Astrocyte (in vitro differentiated cells and primary cell): ENCODE data around the gene SPP1. TPM values are rescaled to one million over a fixed set of nuclear protein-coding genes. Genes with fewer than 3 reads are reported as not detected.

Source experiments
- DNase-seq: peaks from one replicate; pipeline ENCODE4 v3.0.0-alpha.2; 2010; ENCODE audit warnings: low read depth
- FAIRE-seq: peaks from 2 replicates; lab custom pipeline; 2011; peaks lifted over from hg19 to GRCh38; lab: Jason Lieb, UNC
- H2AFZ ChIP-seq: 2 replicates; pipeline ENCODE4 v1.6.0; 2012; ENCODE audit warnings: low read depth, low read length, inconsistent platforms
- H3K27ac ChIP-seq: 2 replicates; pipeline ENCODE4 v1.5.1; 2011; ENCODE audit warnings: low read depth, low read length, inconsistent platforms
- H3K27me3 ChIP-seq: 2 replicates; pipeline ENCODE4 v1.6.0; 2011; ENCODE audit warnings: low read length, inconsistent platforms; ENCODE audit not compliant: insufficient read depth
- H3K36me3 ChIP-seq: 2 replicates; pipeline ENCODE4 v1.5.1; 2011; ENCODE audit warnings: low read length, inconsistent platforms; ENCODE audit not compliant: insufficient read depth
- H3K4me1 ChIP-seq: 2 replicates; pipeline ENCODE4 v1.5.1; 2011; ENCODE audit warnings: low read length, inconsistent platforms; ENCODE audit not compliant: insufficient read depth
- H3K4me2 ChIP-seq: 2 replicates; pipeline ENCODE4 v1.6.0; 2012; ENCODE audit warnings: low read length, inconsistent platforms
- H3K4me3 ChIP-seq: 2 replicates; pipeline ENCODE4 v1.5.1; 2011; ENCODE audit warnings: low read depth, mild to moderate bottlenecking, low read length, inconsistent platforms; ENCODE audit not compliant: insufficient read depth
- H3K79me2 ChIP-seq: 2 replicates; pipeline ENCODE4 v1.6.0; 2012; ENCODE audit warnings: mild to moderate bottlenecking, low read length, inconsistent platforms; ENCODE audit not compliant: insufficient read depth
- H3K9ac ChIP-seq: 2 replicates; pipeline ENCODE4 v1.6.0; 2012; ENCODE audit warnings: mild to moderate bottlenecking, low read length, inconsistent platforms
- H3K9me3 ChIP-seq: 2 replicates; pipeline ENCODE4 v1.5.1; 2012; ENCODE audit warnings: low read depth, mild to moderate bottlenecking, low read length, inconsistent platforms; ENCODE audit not compliant: insufficient read depth
- H4K20me1 ChIP-seq: 2 replicates; pipeline ENCODE4 v1.6.0; 2012; ENCODE audit warnings: low read length, inconsistent platforms; ENCODE audit not compliant: insufficient read depth
- H3K27ac Mint-ChIP-seq: one replicate; pipeline ENCODE4 v1.8.0; 2021; ENCODE audit warnings: mild to moderate bottlenecking, mixed read lengths; ENCODE audit not compliant: unreplicated experiment
- H3K27me3 Mint-ChIP-seq: one replicate; pipeline ENCODE4 v1.8.0; 2021; ENCODE audit warnings: low read depth, mixed read lengths; ENCODE audit not compliant: unreplicated experiment
- H3K36me3 Mint-ChIP-seq: one replicate; pipeline ENCODE4 v1.8.0; 2021; ENCODE audit warnings: low read depth, mixed read lengths; ENCODE audit not compliant: unreplicated experiment
- H3K4me1 Mint-ChIP-seq: one replicate; pipeline ENCODE4 v1.8.0; 2021; ENCODE audit warnings: low read depth, mixed read lengths; ENCODE audit not compliant: unreplicated experiment
- H3K4me3 Mint-ChIP-seq: one replicate; pipeline ENCODE4 v1.8.0; 2021; ENCODE audit warnings: mild to moderate bottlenecking, moderate library complexity, mixed read lengths; ENCODE audit not compliant: unreplicated experiment
- H3K9me3 Mint-ChIP-seq: one replicate; pipeline ENCODE4 v1.8.0; 2021; ENCODE audit warnings: mild to moderate bottlenecking, mixed read lengths; ENCODE audit not compliant: unreplicated experiment
- EZH2 ChIP-seq: IDR thresholded peaks from 2 replicates; pipeline ENCODE4 v1.6.1; 2012; ENCODE audit warnings: mild to moderate bottlenecking, low read length, inconsistent platforms; ENCODE audit not compliant: insufficient read depth
- total RNA-seq: library from RNA; stranded (reverse); gene quantifications from 2 replicates; pipeline ENCODE4 v1.2.1, GENCODE V29; 2021
- TF ChIP-seq, protein P1 (sequence below): IDR thresholded peaks from 2 replicates; pipeline ENCODE4 v1.5.1; 2011; ENCODE audit warnings: low read depth, mild to moderate bottlenecking, inconsistent platforms, low read length, moderate library complexity; ENCODE audit not compliant: insufficient read depth

Gene SPP1
- total RNA-seq, 1 donor from 2014 or later = 217 TPM

DNA sequence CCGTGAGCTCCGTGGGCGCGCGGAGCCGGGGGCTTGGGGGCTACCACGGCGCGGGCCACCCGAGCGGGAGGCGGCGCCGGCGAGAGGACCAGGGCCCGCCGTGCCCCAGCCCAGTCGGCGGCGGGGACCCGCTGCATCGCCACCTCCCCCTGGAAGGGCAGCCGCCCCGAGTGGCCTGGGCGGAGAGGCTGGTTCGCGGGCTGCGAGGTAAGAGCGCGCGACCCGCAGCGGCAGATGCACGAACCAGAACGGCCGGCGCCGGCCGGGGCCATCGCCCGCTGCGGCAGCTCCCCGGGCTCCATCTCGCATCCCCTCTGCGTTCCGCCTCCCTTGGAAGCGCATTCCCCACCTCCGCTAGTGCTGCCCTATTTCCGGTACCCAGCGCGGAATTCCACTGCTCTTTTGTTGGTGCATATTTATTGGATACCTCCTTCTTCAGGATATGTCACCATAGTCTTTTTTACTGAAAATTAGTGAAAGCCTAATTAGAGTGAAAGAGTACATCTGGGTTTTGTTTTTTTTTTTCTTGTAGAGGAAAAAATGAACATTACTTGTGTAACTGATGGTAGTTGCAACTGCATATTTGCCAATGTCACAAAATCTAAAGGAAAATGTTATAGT is 32.7 kb downstream of the SPP1 start:
- H3K4me3 ChIP-seq = peak overlapping the region; percentile 86
- Mint-ChIP-seq H3K4me1 (peaks cover 15% of the 10 kb centered on the region), H3K4me3 (peak overlapping the region; percentile 93), H3K27ac (peak overlapping the region; percentile 71), H3K9me3 (no peaks in the 10 kb centered on the region), H3K36me3 (no peaks in the 10 kb centered on the region), H3K27me3 (peaks cover 1% of the 10 kb centered on the region)
- peak overlapping the region; percentile 94 for H3K9ac ChIP-seq
- peaks cover 25% of the 10 kb centered on the region for H3K4me1 ChIP-seq
- H3K9me3 ChIP-seq = no peaks in the 10 kb centered on the region
- H3K27ac ChIP-seq = peak overlapping the region; percentile 81
- DNase-seq = peak; percentile 50
- peaks cover 30% of the 10 kb centered on the region for H4K20me1 ChIP-seq
- H3K36me3 ChIP-seq = no peaks in the 10 kb centered on the region
- TF ChIP-seq EZH2 = no peak
- TF ChIP-seq, protein P1, sequence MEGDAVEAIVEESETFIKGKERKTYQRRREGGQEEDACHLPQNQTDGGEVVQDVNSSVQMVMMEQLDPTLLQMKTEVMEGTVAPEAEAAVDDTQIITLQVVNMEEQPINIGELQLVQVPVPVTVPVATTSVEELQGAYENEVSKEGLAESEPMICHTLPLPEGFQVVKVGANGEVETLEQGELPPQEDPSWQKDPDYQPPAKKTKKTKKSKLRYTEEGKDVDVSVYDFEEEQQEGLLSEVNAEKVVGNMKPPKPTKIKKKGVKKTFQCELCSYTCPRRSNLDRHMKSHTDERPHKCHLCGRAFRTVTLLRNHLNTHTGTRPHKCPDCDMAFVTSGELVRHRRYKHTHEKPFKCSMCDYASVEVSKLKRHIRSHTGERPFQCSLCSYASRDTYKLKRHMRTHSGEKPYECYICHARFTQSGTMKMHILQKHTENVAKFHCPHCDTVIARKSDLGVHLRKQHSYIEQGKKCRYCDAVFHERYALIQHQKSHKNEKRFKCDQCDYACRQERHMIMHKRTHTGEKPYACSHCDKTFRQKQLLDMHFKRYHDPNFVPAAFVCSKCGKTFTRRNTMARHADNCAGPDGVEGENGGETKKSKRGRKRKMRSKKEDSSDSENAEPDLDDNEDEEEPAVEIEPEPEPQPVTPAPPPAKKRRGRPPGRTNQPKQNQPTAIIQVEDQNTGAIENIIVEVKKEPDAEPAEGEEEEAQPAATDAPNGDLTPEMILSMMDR = no peak
- peaks cover 56% of the 10 kb centered on the region for H3K79me2 ChIP-seq
- peak overlapping the region; percentile 94 for H3K4me2 ChIP-seq
- no peak for FAIRE-seq
- peak overlapping the region; percentile 57 for H2AFZ ChIP-seq
- no peaks in the 10 kb centered on the region for H3K27me3 ChIP-seq

DNA sequence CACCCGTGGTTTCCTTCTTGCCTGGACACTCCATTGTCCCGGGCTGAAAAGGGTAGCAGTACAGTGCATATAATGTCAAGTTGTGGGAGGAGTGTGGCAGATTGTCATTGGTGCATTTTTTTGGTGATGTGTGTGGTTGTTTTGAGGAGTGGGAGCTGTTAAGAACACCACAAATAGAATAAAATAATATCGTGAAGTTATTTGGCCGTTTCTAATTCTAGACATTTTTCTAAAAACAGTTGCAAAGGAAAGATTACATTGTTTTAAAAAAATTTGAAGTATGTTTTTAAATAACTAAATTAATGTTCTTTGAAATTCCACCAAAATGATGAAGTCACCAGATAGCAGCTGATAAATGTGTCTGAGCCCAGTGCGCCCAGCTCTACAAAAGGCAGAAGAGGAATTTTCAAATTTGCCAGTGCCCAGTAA is 33.2 kb downstream of the SPP1 start:
- peaks cover 35% of the 10 kb centered on the region for H4K20me1 ChIP-seq
- Mint-ChIP-seq H3K4me1 (peaks cover 13% of the 10 kb centered on the region), H3K27ac (peak overlapping the region; percentile 71), H3K9me3 (no peaks in the 10 kb centered on the region), H3K27me3 (peaks cover 1% of the 10 kb centered on the region), H3K4me3 (peak overlapping the region; percentile 93), H3K36me3 (no peaks in the 10 kb centered on the region)
- H2AFZ ChIP-seq = no peak overlapping the region
- FAIRE-seq (peak; percentile 63), DNase-seq (peak; percentile 70)
- H3K27me3 ChIP-seq = no peaks in the 10 kb centered on the region
- H3K79me2 ChIP-seq = peaks cover 61% of the 10 kb centered on the region
- H3K9ac ChIP-seq = peak overlapping the region; percentile 94
- peak overlapping the region; percentile 86 for H3K4me3 ChIP-seq
- peak overlapping the region; percentile 81 for H3K27ac ChIP-seq
- no peaks in the 10 kb centered on the region for H3K9me3 ChIP-seq
- peaks cover 25% of the 10 kb centered on the region for H3K4me1 ChIP-seq
- no peak for TF ChIP-seq EZH2
- TF ChIP-seq, protein P1 = no peak
- H3K4me2 ChIP-seq = peak overlapping the region; percentile 94
- H3K36me3 ChIP-seq = no peaks in the 10 kb centered on the region

DNA sequence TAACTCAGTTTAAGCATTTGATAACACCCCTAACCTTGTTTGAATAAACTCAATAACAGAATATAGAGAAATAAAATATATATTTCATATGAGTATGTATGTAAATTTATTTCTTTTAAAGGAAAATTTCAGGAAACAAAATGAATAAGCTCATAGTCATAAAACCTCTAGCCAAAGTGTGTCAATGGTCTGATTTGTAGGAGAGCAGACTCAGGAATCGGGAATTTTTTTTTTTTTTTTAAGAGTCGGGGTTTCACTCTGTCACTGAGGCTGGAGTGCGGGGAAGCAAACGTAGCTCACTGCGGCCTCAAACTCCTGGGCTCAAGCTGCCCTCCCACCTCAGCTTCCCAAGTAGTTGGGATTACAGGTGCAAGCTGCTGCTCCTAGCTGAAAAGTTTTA is 34.4 kb downstream of the SPP1 start:
- Histone ChIP-seq H3K79me2 (peaks cover 72% of the 10 kb centered on the region), H3K4me3 (no peak overlapping the region), H3K9me3 (no peaks in the 10 kb centered on the region), H3K4me1 (peaks cover 25% of the 10 kb centered on the region), H3K27ac (peak overlapping the region; percentile 81), H3K4me2 (peak overlapping the region; percentile 94), H4K20me1 (peaks cover 45% of the 10 kb centered on the region), H2AFZ (no peak overlapping the region), H3K9ac (peak overlapping the region; percentile 94), H3K27me3 (no peaks in the 10 kb centered on the region), H3K36me3 (no peaks in the 10 kb centered on the region)
- Mint-ChIP-seq H3K36me3 (no peaks in the 10 kb centered on the region), H3K27ac (no peak overlapping the region), H3K27me3 (peaks cover 1% of the 10 kb centered on the region), H3K4me3 (no peak overlapping the region), H3K9me3 (no peaks in the 10 kb centered on the region), H3K4me1 (peaks cover 13% of the 10 kb centered on the region)
- DNase-seq = no peak
- FAIRE-seq = no peak
- TF ChIP-seq EZH2 = no peak
- TF ChIP-seq, protein P1 = no peak
